NB4 (cell line): ENCODE results near the gene SPOCK2.

Experiments used
- DNase-seq: peaks from one replicate; pipeline ENCODE4 v3.0.0; 2010; ENCODE audit warnings: low read depth
- H3K4me3 ChIP-seq: one replicate; pipeline ENCODE4 v1.5.1; 2011; ENCODE audit warnings: mild to moderate bottlenecking, low read depth, low read length, moderate library complexity
- CTCF ChIP-seq: IDR thresholded peaks from one replicate; pipeline ENCODE4 v1.5.1; 2012; ENCODE audit warnings: low read depth, low read length
- MYC ChIP-seq: IDR thresholded peaks from 2 replicates; pipeline ENCODE4 v1.6.1; 2011; ENCODE audit warnings: low read depth, low read length
- POLR2A ChIP-seq: IDR thresholded peaks from 2 replicates; pipeline ENCODE4 v1.6.1; 2011; ENCODE audit warnings: mild to moderate bottlenecking; ENCODE audit not compliant: insufficient read length; ENCODE audit errors: extremely low read depth
- TF ChIP-seq, protein P1 (sequence below): IDR thresholded peaks from 2 replicates; pipeline ENCODE4 v1.6.1; 2011; ENCODE audit warnings: low read depth, low read length

Gene SPOCK2

GRCh38 chr10:72122221-72122620, 33.9 kb upstream of the SPOCK2 start:
- no peak overlapping the region for H3K4me3 ChIP-seq
- TF ChIP-seq, protein P1, sequence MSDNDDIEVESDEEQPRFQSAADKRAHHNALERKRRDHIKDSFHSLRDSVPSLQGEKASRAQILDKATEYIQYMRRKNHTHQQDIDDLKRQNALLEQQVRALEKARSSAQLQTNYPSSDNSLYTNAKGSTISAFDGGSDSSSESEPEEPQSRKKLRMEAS: no peak
- TF ChIP-seq MYC (no peak), POLR2A (no peak), CTCF (no peak)
- DNase-seq: no peak

DNA sequence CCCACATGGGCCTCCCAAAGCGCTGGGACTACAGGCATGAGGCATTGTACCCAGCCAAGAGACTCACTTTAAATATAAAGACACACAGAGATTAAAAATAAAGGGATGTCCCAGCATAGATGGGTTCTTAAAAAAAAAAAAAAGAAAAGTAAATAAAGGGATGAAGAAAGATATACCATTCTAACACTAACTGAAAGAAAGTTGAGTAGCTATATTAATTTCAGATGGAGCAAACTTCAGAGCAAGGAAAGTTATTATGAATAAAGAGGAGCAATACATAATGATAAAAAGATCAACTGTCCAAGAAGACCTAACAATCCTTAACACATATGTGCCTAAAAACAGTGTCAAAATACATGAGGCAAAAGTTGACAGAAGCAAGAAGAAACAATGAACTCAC, 33.0 kb upstream of the SPOCK2 start:
- TF ChIP-seq CTCF (no peak), MYC (no peak), POLR2A (no peak)
- TF ChIP-seq, protein P1: no peak
- no peak for DNase-seq
- H3K4me3 ChIP-seq: no peak overlapping the region

GRCh38 chr10:72116372-72116771, 28.0 kb upstream of the SPOCK2 start:
- no peak overlapping the region for H3K4me3 ChIP-seq
- no peak for DNase-seq
- TF ChIP-seq MYC: no peak
- no peak for TF ChIP-seq POLR2A
- no peak for TF ChIP-seq CTCF
- TF ChIP-seq, protein P1: no peak

DNA sequence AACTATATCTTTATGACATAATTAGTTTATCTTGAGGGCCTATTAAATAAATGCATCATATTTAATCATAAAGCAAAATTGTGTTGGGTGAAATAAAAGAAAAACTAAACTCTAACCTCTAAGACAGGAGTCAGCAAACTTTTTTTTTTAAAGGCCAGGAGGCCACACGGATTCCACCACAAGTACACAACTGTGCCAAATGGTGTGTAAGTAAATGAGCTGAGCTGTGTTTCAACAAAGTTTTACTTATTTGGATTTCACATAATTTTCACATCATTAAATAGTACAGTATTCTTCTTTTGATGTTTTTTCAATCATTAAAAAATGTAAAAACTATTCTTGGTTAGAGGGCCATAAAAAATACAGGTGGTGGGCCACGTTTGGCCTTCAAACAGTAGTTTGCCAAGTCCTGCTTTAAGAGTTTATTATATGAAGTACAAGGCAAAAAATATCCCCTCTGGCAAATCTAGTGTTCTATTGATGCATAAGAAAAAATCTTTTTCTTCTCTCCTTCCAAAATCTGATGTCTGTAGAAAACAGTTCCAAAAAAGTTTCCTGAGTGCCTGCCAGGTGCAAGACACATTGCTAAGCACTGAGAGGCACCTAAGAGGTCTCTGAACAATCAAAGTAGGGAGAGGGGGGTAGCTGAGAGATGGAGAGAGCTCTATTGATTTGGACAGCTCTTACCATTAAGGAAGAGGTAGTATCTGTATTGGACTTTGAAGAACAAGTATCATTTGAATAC, 26.5 kb upstream of the SPOCK2 start:
- no peak overlapping the region for H3K4me3 ChIP-seq
- TF ChIP-seq MYC (no peak), CTCF (no peak), POLR2A (no peak)
- TF ChIP-seq, protein P1: no peak
- DNase-seq: no peak

GRCh38 chr10:72110673-72111401, 22.5 kb upstream of the SPOCK2 start:
- no peak for DNase-seq
- TF ChIP-seq MYC: no peak
- no peak for TF ChIP-seq POLR2A
- TF ChIP-seq, protein P1: no peak
- no peak for TF ChIP-seq CTCF

More at GRCh38 chr10:72110673-72111401, 22.5 kb upstream of the SPOCK2 start:
- no peak overlapping the region for H3K4me3 ChIP-seq
